PC-9 (cell line): ENCODE results near the gene MIGA1.

Source experiments
- EZH2 ChIP-seq: fragments of 200-600 bp; sonication (generic); IDR thresholded peaks from 2 replicates; pipeline ENCODE4 v1.8.0; 2017; ENCODE audit warnings: antibody characterized with exemption, low read depth
- TF ChIP-seq, protein P1 (sequence below): fragments of 200-600 bp; sonication (generic); conservative IDR thresholded peaks from 2 replicates; pipeline ENCODE4 v1.6.1; 2017; ENCODE audit warnings: mixed run types, antibody characterized with exemption, mild to moderate bottlenecking, moderate library complexity

DNA sequence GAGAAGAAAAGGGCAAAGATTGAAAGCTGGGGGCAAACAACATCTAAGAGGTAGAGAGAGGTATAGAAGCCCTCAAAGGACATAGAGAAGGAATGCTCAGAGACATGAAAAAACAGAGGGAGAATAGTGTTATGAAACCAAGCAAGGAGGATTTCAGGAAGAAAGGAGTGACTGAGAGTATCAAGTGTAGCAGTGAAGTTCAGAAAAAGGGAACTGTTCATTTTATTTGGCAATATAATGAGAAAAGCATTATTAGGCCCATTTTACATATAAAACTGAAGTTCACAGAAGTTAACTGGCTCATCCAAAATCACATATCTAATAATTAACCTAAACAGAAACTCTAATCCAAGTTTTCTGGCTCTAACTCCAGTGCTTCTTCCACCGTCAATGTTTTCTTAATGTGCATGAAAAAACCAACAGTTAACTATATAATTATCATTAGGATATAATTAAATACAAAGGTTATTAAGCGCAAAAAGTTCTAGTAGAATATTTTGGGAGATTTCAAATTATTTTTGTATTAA lies 126.6 kb downstream of the MIGA1 start:
- TF ChIP-seq, protein P1, sequence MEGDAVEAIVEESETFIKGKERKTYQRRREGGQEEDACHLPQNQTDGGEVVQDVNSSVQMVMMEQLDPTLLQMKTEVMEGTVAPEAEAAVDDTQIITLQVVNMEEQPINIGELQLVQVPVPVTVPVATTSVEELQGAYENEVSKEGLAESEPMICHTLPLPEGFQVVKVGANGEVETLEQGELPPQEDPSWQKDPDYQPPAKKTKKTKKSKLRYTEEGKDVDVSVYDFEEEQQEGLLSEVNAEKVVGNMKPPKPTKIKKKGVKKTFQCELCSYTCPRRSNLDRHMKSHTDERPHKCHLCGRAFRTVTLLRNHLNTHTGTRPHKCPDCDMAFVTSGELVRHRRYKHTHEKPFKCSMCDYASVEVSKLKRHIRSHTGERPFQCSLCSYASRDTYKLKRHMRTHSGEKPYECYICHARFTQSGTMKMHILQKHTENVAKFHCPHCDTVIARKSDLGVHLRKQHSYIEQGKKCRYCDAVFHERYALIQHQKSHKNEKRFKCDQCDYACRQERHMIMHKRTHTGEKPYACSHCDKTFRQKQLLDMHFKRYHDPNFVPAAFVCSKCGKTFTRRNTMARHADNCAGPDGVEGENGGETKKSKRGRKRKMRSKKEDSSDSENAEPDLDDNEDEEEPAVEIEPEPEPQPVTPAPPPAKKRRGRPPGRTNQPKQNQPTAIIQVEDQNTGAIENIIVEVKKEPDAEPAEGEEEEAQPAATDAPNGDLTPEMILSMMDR: no peak
- no peak for TF ChIP-seq EZH2
